Measurements from ENCODE around the gene SPOP.

SPOP gene

GRCh38 chr17:49585422-49586027 lies 92.4 kb downstream of the SPOP start:
- Histone ChIP-seq H3K27me3 (ENCODE audit: low read length) (no peaks in the 10 kb centered on the region), H3K36me3 (ENCODE audit: low read length) (no peaks in the 10 kb centered on the region), H3K27ac (ENCODE audit: low read depth, low read length) (no peak overlapping the region)

GRCh38 chr17:49583889-49584288 lies 94.0 kb downstream of the SPOP start:
- H3F3A ChIP-seq (ENCODE audit: insufficient read depth): no peaks in the 10 kb centered on the region
- no peak overlapping the region for H3K4me2 ChIP-seq (ENCODE audit: low read depth, low read length, poor library complexity, severe bottlenecking)
- H3K27me3 ChIP-seq (ENCODE audit: low read length): no peaks in the 10 kb centered on the region
- H2AFZ ChIP-seq (ENCODE audit: low read depth, low read length, severe bottlenecking): no peak overlapping the region
- TF ChIP-seq EZH2phosphoT487 (conservative IDR thresholded peaks at IDR 0.05; ENCODE audit: low read length) (no peak), CTCF (IDR thresholded peaks at IDR 0.05; ENCODE audit: insufficient read depth, low read length, poor library complexity, severe bottlenecking) (no peak)
- H3K9ac ChIP-seq (ENCODE audit: low read length): no peak overlapping the region
- H4K20me1 ChIP-seq (ENCODE audit: low read depth, low read length): no peaks in the 10 kb centered on the region
- H3K36me3 ChIP-seq (ENCODE audit: low read length): no peaks in the 10 kb centered on the region
- H3K27ac ChIP-seq (ENCODE audit: low read depth, low read length): no peak overlapping the region
- no peak overlapping the region for H3K4me3 ChIP-seq (ENCODE audit: insufficient read depth, low read length, poor library complexity, severe bottlenecking)
- H3K9me2 ChIP-seq (replicated peaks; ENCODE audit: insufficient read depth, low read length): no peaks in the 10 kb centered on the region
- H3K79me2 ChIP-seq (ENCODE audit: insufficient read depth, low read length): no peaks in the 10 kb centered on the region
- H3K9me3 ChIP-seq (ENCODE audit: insufficient read depth, low read length): no peaks in the 10 kb centered on the region

More at GRCh38 chr17:49585422-49586027, 92.4 kb downstream of the SPOP start:
- no peak overlapping the region for H3K9ac ChIP-seq (ENCODE audit: low read length)
- H3F3A ChIP-seq (ENCODE audit: insufficient read depth): no peaks in the 10 kb centered on the region
- no peaks in the 10 kb centered on the region for H4K20me1 ChIP-seq (ENCODE audit: low read depth, low read length)
- H3K79me2 ChIP-seq (ENCODE audit: insufficient read depth, low read length): no peaks in the 10 kb centered on the region
- no peak overlapping the region for H3K4me3 ChIP-seq (ENCODE audit: insufficient read depth, low read length, poor library complexity, severe bottlenecking)
- no peaks in the 10 kb centered on the region for H3K9me2 ChIP-seq (replicated peaks; ENCODE audit: insufficient read depth, low read length)
- no peak for TF ChIP-seq EZH2phosphoT487 (conservative IDR thresholded peaks at IDR 0.05; ENCODE audit: low read length)
- no peak for TF ChIP-seq CTCF (IDR thresholded peaks at IDR 0.05; ENCODE audit: insufficient read depth, low read length, poor library complexity, severe bottlenecking)
- H3K4me2 ChIP-seq (ENCODE audit: low read depth, low read length, poor library complexity, severe bottlenecking): no peak overlapping the region
- H2AFZ ChIP-seq (ENCODE audit: low read depth, low read length, severe bottlenecking): no peak overlapping the region
- H3K9me3 ChIP-seq (ENCODE audit: insufficient read depth, low read length): no peaks in the 10 kb centered on the region

GRCh38 chr17:49583226-49583625 lies 94.7 kb downstream of the SPOP start:
- no peak overlapping the region for H3K9ac ChIP-seq (ENCODE audit: low read length)
- H3K27me3 ChIP-seq (ENCODE audit: low read length): no peaks in the 10 kb centered on the region
- H3K9me3 ChIP-seq (ENCODE audit: insufficient read depth, low read length): no peaks in the 10 kb centered on the region
- no peaks in the 10 kb centered on the region for H3F3A ChIP-seq (ENCODE audit: insufficient read depth)
- H4K20me1 ChIP-seq (ENCODE audit: low read depth, low read length): no peaks in the 10 kb centered on the region
- H2AFZ ChIP-seq (ENCODE audit: low read depth, low read length, severe bottlenecking): no peak overlapping the region
- no peaks in the 10 kb centered on the region for H3K79me2 ChIP-seq (ENCODE audit: insufficient read depth, low read length)
- no peak overlapping the region for H3K4me2 ChIP-seq (ENCODE audit: low read depth, low read length, poor library complexity, severe bottlenecking)
- no peak overlapping the region for H3K27ac ChIP-seq (ENCODE audit: low read depth, low read length)
- H3K4me3 ChIP-seq (ENCODE audit: insufficient read depth, low read length, poor library complexity, severe bottlenecking): no peak overlapping the region
- H3K9me2 ChIP-seq (replicated peaks; ENCODE audit: insufficient read depth, low read length): no peaks in the 10 kb centered on the region
- H3K36me3 ChIP-seq (ENCODE audit: low read length): no peaks in the 10 kb centered on the region
- no peak for TF ChIP-seq EZH2phosphoT487 (conservative IDR thresholded peaks at IDR 0.05; ENCODE audit: low read length)
- TF ChIP-seq CTCF (IDR thresholded peaks at IDR 0.05; ENCODE audit: insufficient read depth, low read length, poor library complexity, severe bottlenecking): no peak

All from SU-DHL-6 (cell line).